ENCODE data around the gene SV2A.
"Not testable (repeated sequence)": the region's sequence is repeated elsewhere in the genome, so short reads cannot be mapped to it uniquely, and the experiment has no call there.

Gene SV2A

GRCh38 chr1:149886396-149887195 is 31.0 kb downstream of the SV2A start:
- peak; percentile 94 for DNase-seq (ENCODE audit: low spot score)

DNA sequence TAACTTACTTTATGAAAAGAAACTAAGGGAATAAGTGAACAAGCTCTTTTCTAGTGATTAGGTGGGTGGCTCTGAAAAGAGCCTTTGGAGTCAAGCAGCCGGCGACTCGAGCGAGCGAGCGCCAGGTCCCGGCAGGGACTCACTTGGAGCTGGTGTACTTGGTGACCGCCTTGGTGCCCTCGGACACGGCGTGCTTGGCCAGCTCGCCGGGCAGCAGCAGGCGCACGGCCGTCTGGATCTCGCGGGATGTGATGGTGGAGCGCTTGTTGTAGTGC is 31.6 kb downstream of the SV2A start:
- DNase-seq (ENCODE audit: low spot score) = not testable (repeated sequence)

GRCh38 chr1:149885339-149886120 is 32.1 kb downstream of the SV2A start:
- DNase-seq (ENCODE audit: low spot score) = peak; percentile 68

DNA sequence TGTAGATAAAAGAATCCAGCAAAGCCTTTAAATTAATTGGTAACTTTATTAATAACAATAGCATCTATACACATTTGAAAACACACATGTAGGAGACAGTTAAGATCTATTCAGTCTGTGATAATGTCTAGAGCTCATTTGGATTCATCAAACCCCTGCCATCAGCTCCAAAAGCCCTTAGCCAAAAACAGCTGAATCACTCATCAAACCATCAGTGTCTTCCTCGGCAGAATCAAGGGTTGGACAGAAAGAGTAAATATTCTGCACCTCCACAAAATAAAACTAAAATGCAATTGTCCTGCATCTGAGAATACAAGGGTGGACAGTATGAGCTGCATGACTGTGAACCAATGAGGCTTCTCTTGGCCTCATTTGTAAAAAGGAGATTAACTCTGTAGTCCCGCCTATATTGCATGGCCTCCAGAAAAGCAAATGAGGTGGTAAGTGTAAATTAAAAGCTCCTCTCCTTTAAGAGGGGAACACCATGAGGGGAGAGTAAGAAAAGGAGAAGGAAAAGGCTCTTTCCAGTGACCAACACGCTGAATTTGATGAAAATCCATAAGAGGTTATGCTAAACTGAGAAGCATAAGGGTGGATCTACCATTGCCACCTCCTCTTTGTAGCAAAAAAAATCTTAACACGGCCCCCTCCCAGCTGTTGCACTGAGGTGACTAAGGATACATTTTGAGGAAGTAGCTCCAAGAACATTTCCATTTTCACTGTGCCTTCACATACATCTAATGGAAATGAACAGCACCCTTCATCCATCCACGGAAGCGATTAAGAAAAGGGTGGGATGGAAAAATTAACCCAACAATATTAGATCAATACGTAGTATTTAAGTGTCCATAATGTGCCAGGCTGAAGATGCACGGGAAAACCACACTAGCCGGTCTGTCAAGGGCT is 33.0 kb downstream of the SV2A start:
- DNase-seq (ENCODE audit: low spot score) = peak; percentile 52

GRCh38 chr1:149883598-149884247 is 33.9 kb downstream of the SV2A start:
- no peak for DNase-seq (ENCODE audit: low spot score)

DNA sequence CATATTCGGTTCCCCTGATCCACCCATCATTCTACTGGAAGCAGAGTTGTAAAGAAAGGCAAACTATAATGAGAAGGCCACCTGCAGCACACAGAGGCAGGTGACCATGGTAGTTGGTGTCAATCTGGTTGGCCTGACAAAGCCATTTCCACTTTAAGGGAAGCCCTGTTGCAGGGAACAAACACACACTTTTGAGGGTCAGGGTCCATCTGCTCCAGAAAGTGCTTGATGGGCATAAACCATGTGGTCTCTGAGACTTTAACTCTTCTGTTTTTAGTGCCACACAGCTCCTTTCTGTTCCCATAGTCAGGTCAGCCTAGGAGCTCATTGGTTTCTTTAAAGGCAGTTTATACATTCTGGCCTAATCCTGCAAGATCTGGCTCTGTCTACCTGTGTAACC is 35.8 kb downstream of the SV2A start:
- no peak for DNase-seq (ENCODE audit: low spot score)

DNA sequence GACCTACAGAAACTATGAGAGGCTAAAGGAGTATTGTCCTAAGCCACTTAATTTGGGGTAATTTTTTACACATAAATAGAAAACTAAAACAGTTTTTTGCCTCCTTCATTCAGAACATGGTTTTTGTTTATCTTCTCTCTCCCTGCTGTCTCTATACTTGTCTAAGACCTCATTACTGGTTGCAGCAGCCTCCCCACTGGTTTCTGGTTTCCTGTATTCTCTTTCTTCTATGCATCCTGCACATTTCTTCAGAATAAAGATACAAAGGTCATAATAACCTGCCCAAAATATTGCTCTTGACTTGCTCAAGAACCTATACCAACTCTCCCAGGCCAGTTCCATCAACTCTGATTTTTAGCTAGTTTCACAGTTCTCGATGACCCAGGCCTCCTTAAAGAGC is 38.1 kb downstream of the SV2A start:
- no peak for DNase-seq (ENCODE audit: low spot score)

- no peak for DNase-seq (ENCODE audit: low spot score)
Measured at GRCh38 chr1:149877211-149877946, 40.3 kb downstream of the SV2A start.

- not testable (repeated sequence) for DNase-seq (ENCODE audit: low spot score)
Measured at GRCh38 chr1:149873060-149873459, 44.6 kb downstream of the SV2A start.

GRCh38 chr1:149866887-149867286 is 50.8 kb downstream of the SV2A start:
- not testable (repeated sequence) for DNase-seq (ENCODE audit: low spot score)

DNA sequence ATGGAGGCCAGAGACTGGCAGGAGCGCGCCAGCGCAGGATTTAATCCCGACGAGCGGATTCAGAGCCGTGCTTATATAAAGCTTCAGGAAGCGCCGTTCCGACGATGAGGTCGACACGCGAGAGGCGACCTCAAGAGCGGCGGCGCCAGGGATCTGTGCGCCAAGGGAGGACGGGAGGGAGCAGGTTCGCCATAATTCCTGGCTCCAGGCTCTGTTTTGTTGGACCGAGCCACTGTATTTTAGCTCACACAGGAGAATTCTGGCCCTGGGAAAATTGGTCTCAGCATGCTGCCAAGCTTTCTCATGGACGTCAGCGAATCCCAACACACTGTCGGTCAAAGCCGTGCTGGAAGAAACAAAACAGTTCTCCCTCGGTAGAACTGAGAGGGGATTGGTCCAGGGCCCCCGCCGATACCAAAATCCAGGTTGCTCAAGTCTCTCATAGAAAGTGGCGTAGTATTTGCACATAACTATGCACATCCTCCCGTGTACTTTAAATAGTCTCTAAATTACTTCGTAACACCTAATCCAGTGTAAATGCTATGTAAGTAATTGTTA is 56.1 kb downstream of the SV2A start:
- DNase-seq (ENCODE audit: low spot score) = not testable (repeated sequence)

DNA sequence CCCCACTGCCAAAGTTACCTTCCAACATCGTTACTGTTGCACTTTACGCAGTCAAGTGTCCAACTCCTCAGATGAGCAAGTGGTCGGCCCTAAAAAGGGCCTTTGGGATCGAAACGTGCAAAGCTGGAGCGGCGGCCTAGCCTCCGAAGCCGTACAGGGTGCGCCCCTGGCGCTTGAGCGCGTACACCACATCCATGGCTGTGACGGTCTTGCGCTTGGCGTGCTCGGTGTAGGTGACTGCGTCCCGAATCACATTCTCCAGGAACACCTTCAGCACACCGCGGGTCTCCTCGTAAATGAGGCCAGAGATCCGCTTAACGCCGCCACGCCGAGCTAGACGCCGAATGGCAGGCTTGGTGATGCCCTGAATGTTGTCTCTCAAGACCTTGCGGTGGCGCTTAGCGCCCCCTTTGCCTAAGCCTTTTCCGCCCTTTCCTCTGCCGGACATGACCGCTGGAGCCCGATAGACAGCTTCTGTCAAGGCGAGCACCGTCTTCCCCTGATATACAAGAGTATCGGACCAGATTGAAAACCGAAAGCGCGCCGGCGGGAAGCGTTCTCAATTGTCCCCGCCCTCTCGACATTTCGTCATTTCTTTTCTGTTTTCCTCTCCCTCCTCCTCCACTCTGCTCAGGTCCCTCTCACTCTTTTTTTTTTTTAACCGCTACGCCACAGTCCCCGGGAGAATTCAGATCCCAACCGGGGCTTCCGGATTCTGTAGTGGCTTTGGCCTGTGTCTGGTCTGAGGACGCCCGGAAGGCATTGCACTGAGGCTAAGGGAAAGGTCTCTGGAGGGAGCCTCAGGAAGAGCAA is 56.8 kb downstream of the SV2A start:
- DNase-seq (ENCODE audit: low spot score) = not testable (repeated sequence)

GRCh38 chr1:149860271-149860670 is 57.4 kb downstream of the SV2A start:
- DNase-seq (ENCODE audit: low spot score) = not testable (repeated sequence)
